GM21367 (cell line): Measurements from ENCODE around the gene CCT5.
"Not testable (repeated sequence)": the region's sequence is repeated elsewhere in the genome, so short reads cannot be mapped to it uniquely, and the experiment has no call there.

Experiments used
- ATAC-seq: cut with Tn5 transposase; IDR thresholded peaks from one replicate; pipeline ENCODE4 v1.9.1; 2021; ENCODE audit not compliant: unreplicated experiment

The CCT5 gene

GRCh38 chr5:10244342-10244944, 5.6 kb upstream of the CCT5 start:
- ATAC-seq, result no peak

DNA sequence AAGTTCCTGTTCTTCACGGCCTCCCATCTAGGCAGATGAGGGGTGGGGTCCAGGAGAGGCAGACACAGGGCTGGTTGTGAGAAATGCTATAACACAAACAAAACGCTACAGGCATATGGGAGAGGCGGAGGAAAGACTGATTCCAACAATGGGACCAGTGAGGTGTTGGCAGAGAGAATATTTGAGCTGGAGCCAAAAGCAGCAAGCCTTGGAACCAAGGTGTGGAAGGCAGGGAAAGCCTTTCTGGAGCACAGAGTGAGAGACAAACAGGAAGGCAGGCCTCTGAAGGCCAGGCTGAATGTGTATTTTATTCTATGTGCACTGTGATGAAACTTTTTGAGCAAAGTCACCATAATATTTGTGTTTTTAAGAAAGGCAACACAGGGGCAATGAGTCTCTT, 3.3 kb upstream of the CCT5 start:
- ATAC-seq, result no peak

- not testable (repeated sequence) for ATAC-seq
Observed at GRCh38 chr5:10247217-10247616, 2.9 kb upstream of the CCT5 start.

DNA sequence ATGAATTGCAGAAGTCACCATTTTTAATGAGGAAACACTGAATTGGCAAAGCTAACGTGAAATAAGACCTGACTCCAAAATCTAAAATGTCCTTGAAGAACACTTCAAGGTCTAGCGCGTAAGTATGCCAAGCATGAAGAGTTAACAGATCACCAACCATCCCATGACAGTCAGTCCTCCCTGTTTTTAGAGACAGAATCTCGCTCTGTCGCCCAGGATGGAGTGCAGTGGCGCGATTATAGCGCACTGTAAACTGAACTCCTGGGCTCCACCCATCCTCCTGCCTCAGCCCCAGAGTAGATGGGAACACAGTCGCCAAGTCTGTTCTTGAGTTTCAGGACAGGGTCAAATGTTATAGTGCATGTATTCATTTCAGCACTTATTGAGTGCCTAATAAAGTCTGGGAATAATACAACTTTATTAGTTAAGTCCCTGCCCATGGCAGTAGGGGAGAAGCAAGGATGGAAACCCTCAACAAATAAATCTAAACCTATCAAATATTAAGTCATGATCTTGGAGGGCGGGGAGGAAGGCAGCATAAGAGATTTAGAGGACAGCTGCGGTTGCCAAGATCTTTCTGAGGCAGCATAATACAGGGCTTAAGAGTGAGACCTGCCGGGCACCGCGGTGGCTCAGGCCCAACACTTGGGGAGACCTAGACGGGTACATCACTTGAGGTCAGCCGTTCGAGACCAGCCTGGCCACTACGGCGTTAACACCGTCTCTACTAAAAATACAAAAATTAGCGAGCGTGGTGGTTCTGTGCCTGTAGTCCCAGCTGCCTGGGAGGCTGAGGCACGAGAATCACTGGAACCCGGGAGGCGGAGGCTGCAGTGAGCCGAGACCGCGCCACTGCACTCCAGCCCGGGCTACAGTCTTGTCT, 1.5 kb upstream of the CCT5 start:
- ATAC-seq, result peak; percentile 1

- no peak for ATAC-seq
Observed at GRCh38 chr5:10250806-10251276, 761 bp downstream of the CCT5 start.

- no peak for ATAC-seq
Observed at GRCh38 chr5:10251405-10251804, 1.3 kb downstream of the CCT5 start.

GRCh38 chr5:10253390-10253789, 3.3 kb downstream of the CCT5 start:
- no peak for ATAC-seq

DNA sequence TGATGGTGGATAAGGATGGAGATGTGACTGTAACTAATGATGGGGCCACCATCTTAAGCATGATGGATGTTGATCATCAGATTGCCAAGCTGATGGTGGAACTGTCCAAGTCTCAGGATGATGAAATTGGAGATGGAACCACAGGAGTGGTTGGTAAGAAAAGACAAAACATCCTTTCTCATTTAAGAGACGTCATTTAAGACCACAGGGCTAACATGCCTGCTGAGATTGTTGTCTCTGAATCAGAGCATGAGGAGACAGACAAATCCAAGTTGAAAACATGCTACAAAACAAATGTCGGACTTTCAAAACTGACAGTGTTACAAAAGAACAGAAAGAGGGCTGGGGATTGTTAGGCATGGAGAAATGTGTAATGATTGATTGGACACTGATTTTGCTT, 4.6 kb downstream of the CCT5 start:
- no peak for ATAC-seq

DNA sequence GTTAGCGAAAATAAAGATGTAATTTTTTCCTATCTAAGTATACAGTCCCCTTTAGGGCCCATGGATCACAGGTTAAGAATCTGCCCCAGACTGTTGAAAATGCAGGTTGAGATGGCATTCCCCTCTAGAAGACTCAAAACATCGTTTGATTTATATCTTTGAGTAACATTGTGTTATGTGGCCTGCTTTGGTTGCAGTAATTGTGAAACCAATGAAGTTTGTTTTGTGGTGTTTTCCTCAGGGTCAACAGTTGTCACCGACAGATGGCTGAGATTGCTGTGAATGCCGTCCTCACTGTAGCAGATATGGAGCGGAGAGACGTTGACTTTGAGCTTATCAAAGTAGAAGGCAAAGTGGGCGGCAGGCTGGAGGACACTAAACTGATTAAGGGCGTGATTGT, 7.8 kb downstream of the CCT5 start:
- ATAC-seq, result no peak

- no peak for ATAC-seq
Observed at GRCh38 chr5:10259899-10260298, 9.8 kb downstream of the CCT5 start.

DNA sequence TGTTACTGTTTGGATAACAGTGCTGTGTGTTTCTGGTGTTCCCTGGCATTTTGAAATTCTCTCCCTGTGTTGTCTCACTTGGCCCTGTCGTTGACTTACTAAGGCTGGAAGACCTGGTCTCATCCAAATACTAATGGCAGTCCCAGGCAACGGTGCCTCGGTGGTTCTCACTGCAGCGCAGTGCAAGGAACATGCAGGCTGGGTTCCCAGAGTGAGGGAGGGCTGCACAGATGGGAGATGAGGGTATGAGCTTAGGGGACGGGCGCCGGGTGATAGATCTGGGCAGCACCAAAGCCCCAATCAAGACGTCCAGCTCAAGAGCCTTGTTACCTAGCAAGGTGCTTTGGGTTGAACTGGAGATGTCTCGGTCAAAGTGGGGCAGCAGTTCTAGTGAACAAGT, 11.0 kb downstream of the CCT5 start:
- no peak for ATAC-seq

DNA sequence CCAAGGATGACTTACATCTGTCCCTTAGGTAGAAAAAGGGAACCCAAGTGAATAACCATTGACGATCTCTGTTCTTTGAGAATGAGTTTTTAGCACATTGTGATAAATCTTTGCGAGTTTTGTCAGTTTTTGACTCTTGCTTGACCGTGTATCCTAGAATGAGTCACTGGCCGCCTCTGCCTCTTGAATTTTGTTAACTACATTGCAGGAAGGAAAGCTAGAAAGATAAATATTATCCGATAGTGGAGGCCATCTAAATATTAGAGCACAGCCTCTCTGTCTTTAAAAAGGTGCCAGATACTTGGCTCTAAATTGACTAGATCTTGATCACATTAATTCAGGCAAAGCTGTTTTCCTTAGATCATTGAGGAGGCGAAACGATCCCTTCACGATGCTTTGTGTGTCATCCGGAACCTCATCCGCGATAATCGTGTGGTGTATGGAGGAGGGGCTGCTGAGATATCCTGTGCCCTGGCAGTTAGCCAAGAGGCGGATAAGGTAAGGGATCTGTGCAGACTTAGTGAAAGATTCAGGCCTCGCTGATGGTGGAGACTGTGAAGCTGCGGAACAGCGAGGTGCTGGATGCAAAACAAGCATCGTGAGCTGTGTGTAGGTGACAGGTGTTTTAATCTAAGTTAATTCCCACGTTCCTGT, 12.2 kb downstream of the CCT5 start:
- ATAC-seq, result no peak

- ATAC-seq, result no peak
Observed at GRCh38 chr5:10262995-10263394, 12.9 kb downstream of the CCT5 start.

- no peak for ATAC-seq
Observed at GRCh38 chr5:10264604-10265003, 14.5 kb downstream of the CCT5 start.

- ATAC-seq, result no peak
Observed at GRCh38 chr5:10265245-10266109, 15.4 kb downstream of the CCT5 start.

- no peak for ATAC-seq
Observed at GRCh38 chr5:10266137-10266536, 16.1 kb downstream of the CCT5 start.

GRCh38 chr5:10266839-10267238, 16.8 kb downstream of the CCT5 start:
- no peak for ATAC-seq

GRCh38 chr5:10268100-10268499, 18.0 kb downstream of the CCT5 start:
- ATAC-seq, result no peak

DNA sequence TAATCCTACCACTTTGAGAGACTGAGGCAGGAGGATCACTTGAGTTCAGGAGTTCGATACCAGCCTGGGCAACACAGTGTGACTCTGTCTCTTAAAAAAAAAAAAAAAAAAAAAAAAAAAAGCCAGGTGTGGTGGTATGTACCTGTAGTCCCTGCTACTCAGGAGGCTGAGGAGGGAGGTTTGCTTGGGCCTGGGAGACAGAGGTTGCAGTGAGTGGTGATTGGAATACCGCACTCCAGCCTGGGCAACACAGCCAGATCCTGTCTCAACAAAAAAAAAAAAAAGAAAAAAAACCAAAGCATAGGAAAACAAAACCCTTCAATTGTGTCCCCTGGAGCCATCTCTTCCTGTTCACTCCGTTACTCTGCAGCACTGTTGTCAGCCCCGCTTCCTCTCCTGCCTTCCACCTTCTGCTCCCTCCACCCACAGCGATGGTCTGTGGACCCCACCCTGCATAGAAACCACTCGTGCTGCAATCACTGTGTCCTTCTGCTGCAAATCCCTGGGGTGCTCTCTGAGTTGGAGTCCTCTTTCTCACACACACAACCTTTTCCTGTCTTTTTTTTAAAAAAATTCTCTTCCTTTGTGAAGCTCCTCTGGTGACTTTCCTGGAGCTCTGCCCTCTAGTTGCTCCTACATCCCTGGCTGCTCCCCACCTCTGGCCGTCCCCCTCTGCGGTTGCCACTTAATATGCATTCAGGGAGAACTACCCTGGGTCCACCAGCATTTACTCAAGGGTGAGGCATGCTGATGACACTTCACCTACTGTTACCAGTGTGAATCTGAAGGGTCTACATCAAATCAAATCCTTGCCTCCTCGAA, 22.2 kb downstream of the CCT5 start:
- ATAC-seq, result no peak

- ATAC-seq, result not testable (repeated sequence)
Observed at GRCh38 chr5:10272875-10273209, 22.8 kb downstream of the CCT5 start.
